NCI-H774 (cell line): ENCODE results near the gene NALCN.

Experiments
- DNase-seq: peaks from one replicate; lab custom pipeline; 2025; lab: John Stamatoyannopoulos, UW

NALCN gene

GRCh38 chr13:101123028-101123427 is 293.3 kb downstream of the NALCN start:
- DNase-seq, result no peak

- DNase-seq, result no peak
These were observed 294.7 kb downstream of the NALCN start for GRCh38 chr13:101121608-101122007.

GRCh38 chr13:101120007-101120406 is 296.3 kb downstream of the NALCN start:
- no peak for DNase-seq

GRCh38 chr13:101116826-101117225 is 299.5 kb downstream of the NALCN start:
- DNase-seq, result no peak

- DNase-seq, result no peak
These were observed 300.0 kb downstream of the NALCN start for GRCh38 chr13:101116341-101116740.

GRCh38 chr13:101115762-101116171 is 300.5 kb downstream of the NALCN start:
- no peak for DNase-seq

- DNase-seq, result no peak
These were observed 304.4 kb downstream of the NALCN start for GRCh38 chr13:101111894-101112293.

GRCh38 chr13:101109005-101109404 is 307.3 kb downstream of the NALCN start:
- DNase-seq, result no peak

- DNase-seq, result no peak
These were observed 317.4 kb downstream of the NALCN start for GRCh38 chr13:101098873-101099272.

- DNase-seq, result no peak
These were observed 323.3 kb downstream of the NALCN start for GRCh38 chr13:101092985-101093384.

GRCh38 chr13:101090287-101090686 is 326.0 kb downstream of the NALCN start:
- DNase-seq, result no peak

GRCh38 chr13:101085551-101085950 is 330.8 kb downstream of the NALCN start:
- DNase-seq, result no peak

GRCh38 chr13:101082441-101082840 is 333.9 kb downstream of the NALCN start:
- DNase-seq, result no peak

GRCh38 chr13:101080616-101081015 is 335.7 kb downstream of the NALCN start:
- DNase-seq, result no peak

GRCh38 chr13:101065329-101065728 is 351.0 kb downstream of the NALCN start:
- no peak for DNase-seq

GRCh38 chr13:101059793-101060192 is 356.5 kb downstream of the NALCN start:
- DNase-seq, result no peak

- no peak for DNase-seq
These were observed 357.5 kb downstream of the NALCN start for GRCh38 chr13:101058841-101059240.

- DNase-seq, result no peak
These were observed 362.8 kb downstream of the NALCN start for GRCh38 chr13:101053301-101054093.

GRCh38 chr13:101049166-101049850 is 367.0 kb downstream of the NALCN start:
- no peak for DNase-seq

- no peak for DNase-seq
These were observed 379.8 kb downstream of the NALCN start for GRCh38 chr13:101036546-101036945.

GRCh38 chr13:101035119-101035620 is 381.1 kb downstream of the NALCN start:
- no peak for DNase-seq

- DNase-seq, result no peak
These were observed 389.4 kb downstream of the NALCN start for GRCh38 chr13:101026736-101027398.

- DNase-seq, result no peak
These were observed 390.0 kb downstream of the NALCN start for GRCh38 chr13:101026328-101026727.
